ENCODE measurements around the gene ZNF366.

ZNF366 gene

GRCh38 chr5:72554897-72555296, 47.7 kb upstream of the ZNF366 start:
- Histone ChIP-seq H3F3A (ENCODE audit: insufficient read depth) (no peaks in the 10 kb centered on the region), H3K4me2 (ENCODE audit: low read depth, low read length, poor library complexity, severe bottlenecking) (no peak overlapping the region), H3K9me2 (replicated peaks; ENCODE audit: insufficient read depth, low read length) (no peaks in the 10 kb centered on the region), H3K9ac (ENCODE audit: low read length) (no peak overlapping the region), H3K36me3 (ENCODE audit: low read length) (no peaks in the 10 kb centered on the region), H3K9me3 (ENCODE audit: insufficient read depth, low read length) (no peaks in the 10 kb centered on the region), H3K27ac (ENCODE audit: low read depth, low read length) (no peak overlapping the region), H3K79me2 (ENCODE audit: insufficient read depth, low read length) (no peaks in the 10 kb centered on the region), H4K20me1 (ENCODE audit: low read depth, low read length) (no peaks in the 10 kb centered on the region), H2AFZ (ENCODE audit: low read depth, low read length, severe bottlenecking) (no peak overlapping the region), H3K27me3 (ENCODE audit: low read length) (no peaks in the 10 kb centered on the region), H3K4me3 (ENCODE audit: insufficient read depth, low read length, poor library complexity, severe bottlenecking) (no peak overlapping the region)
- TF ChIP-seq EZH2phosphoT487 (conservative IDR thresholded peaks at IDR 0.05; ENCODE audit: low read length): no peak
- no peak for TF ChIP-seq CTCF (IDR thresholded peaks at IDR 0.05; ENCODE audit: insufficient read depth, low read length, poor library complexity, severe bottlenecking)

GRCh38 chr5:72552041-72552557, 44.9 kb upstream of the ZNF366 start:
- H2AFZ ChIP-seq (ENCODE audit: low read depth, low read length, severe bottlenecking): no peak overlapping the region
- H3K4me2 ChIP-seq (ENCODE audit: low read depth, low read length, poor library complexity, severe bottlenecking): no peak overlapping the region

GRCh38 chr5:72550595-72550994, 43.4 kb upstream of the ZNF366 start:
- Histone ChIP-seq H3F3A (ENCODE audit: insufficient read depth) (no peaks in the 10 kb centered on the region), H3K27ac (ENCODE audit: low read depth, low read length) (no peak overlapping the region), H2AFZ (ENCODE audit: low read depth, low read length, severe bottlenecking) (no peak overlapping the region), H3K9me2 (replicated peaks; ENCODE audit: insufficient read depth, low read length) (no peaks in the 10 kb centered on the region), H3K9ac (ENCODE audit: low read length) (no peak overlapping the region), H3K79me2 (ENCODE audit: insufficient read depth, low read length) (no peaks in the 10 kb centered on the region), H3K36me3 (ENCODE audit: low read length) (no peaks in the 10 kb centered on the region), H3K4me2 (ENCODE audit: low read depth, low read length, poor library complexity, severe bottlenecking) (no peak overlapping the region), H3K4me3 (ENCODE audit: insufficient read depth, low read length, poor library complexity, severe bottlenecking) (no peak overlapping the region), H4K20me1 (ENCODE audit: low read depth, low read length) (no peaks in the 10 kb centered on the region), H3K9me3 (ENCODE audit: insufficient read depth, low read length) (no peaks in the 10 kb centered on the region), H3K27me3 (ENCODE audit: low read length) (no peaks in the 10 kb centered on the region)
- TF ChIP-seq EZH2phosphoT487 (conservative IDR thresholded peaks at IDR 0.05; ENCODE audit: low read length) (no peak), CTCF (IDR thresholded peaks at IDR 0.05; ENCODE audit: insufficient read depth, low read length, poor library complexity, severe bottlenecking) (no peak)

More at GRCh38 chr5:72552041-72552557, 44.9 kb upstream of the ZNF366 start:
- Histone ChIP-seq H3K4me3 (ENCODE audit: insufficient read depth, low read length, poor library complexity, severe bottlenecking) (no peak overlapping the region), H3K9me2 (replicated peaks; ENCODE audit: insufficient read depth, low read length) (no peaks in the 10 kb centered on the region), H3K27ac (ENCODE audit: low read depth, low read length) (no peak overlapping the region), H3K9me3 (ENCODE audit: insufficient read depth, low read length) (no peaks in the 10 kb centered on the region), H3K79me2 (ENCODE audit: insufficient read depth, low read length) (no peaks in the 10 kb centered on the region), H3F3A (ENCODE audit: insufficient read depth) (no peaks in the 10 kb centered on the region), H3K27me3 (ENCODE audit: low read length) (no peaks in the 10 kb centered on the region), H4K20me1 (ENCODE audit: low read depth, low read length) (no peaks in the 10 kb centered on the region), H3K9ac (ENCODE audit: low read length) (no peak overlapping the region), H3K36me3 (ENCODE audit: low read length) (no peaks in the 10 kb centered on the region)
- TF ChIP-seq EZH2phosphoT487 (conservative IDR thresholded peaks at IDR 0.05; ENCODE audit: low read length) (no peak), CTCF (IDR thresholded peaks at IDR 0.05; ENCODE audit: insufficient read depth, low read length, poor library complexity, severe bottlenecking) (no peak)
